HS-27A (cell line): ENCODE measurements around the gene HOGA1.
"Not testable (repeated sequence)": the region's sequence is repeated elsewhere in the genome, so short reads cannot be mapped to it uniquely, and the experiment has no call there.

ENCODE experiments used
- DNase-seq: peaks from one replicate; pipeline ENCODE4 v3.0.0-alpha.2; 2012; ENCODE audit warnings: low read depth, missing footprints

HOGA1 gene

DNA sequence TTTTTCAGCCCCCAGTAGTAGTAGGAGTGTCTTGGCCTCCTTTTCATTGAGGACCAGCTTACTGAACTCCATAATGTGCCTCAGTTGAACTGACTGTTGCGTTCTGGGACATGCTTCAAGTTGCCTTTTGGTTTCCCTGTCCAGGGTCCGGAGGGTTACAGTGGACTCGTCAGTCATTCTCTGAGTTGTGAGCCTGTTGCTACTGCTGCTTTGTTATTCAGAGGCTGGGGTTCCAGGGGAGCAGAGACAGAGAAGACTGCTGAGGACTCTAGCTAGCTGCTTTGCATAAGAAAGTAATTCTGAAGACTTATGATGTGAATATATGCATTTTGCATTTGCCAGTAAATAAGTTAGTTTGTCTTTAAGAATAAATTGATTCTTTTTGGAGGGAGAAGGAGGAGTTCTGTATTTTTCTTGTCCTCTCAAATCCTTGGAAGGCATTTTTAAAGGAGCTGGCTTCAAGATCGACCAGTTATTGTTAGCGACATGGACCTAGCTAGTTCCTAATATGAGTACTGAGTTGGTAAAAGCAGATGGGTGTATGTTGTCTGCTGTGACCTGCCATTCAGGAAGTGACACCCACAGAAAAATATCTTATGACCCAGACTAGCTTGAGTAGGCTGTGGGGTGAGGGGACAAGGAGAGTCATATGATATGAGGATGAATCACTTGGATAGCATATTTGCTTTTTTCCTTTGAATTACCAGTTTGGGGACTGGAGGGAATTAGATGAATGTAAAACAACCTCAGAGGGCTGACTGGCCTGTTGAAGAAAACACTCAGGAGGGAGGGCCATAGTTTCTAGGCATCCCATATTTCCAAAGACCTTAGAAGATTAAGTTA, 64.6 kb downstream of the HOGA1 start:
- DNase-seq: peak; percentile 72

GRCh38 chr10:97649405-97649750, 65.2 kb downstream of the HOGA1 start:
- not testable (repeated sequence) for DNase-seq

GRCh38 chr10:97650726-97651125, 66.5 kb downstream of the HOGA1 start:
- no peak for DNase-seq

- no peak for DNase-seq
Measured at GRCh38 chr10:97651773-97652172, 67.6 kb downstream of the HOGA1 start.

DNA sequence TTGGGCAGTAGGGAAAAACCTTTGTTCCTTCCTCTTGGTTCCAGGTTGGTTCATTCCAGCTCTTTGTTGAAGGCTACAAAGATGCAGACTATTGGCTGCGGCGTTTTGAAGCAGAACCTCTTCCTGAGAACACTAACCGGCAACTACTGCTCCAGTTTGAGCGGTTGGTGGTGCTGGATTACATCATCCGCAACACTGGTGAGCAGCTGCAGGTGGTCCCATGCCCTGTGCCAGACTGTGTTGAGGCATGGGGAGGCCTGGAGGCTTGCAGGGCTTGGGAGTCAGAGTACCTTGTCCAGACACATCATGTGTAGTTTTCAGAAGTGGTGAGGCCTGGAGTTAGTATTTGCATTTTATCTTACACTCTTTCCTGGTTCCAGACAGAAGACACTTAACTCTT, 72.6 kb downstream of the HOGA1 start:
- no peak for DNase-seq

GRCh38 chr10:97659589-97659988, 75.4 kb downstream of the HOGA1 start:
- no peak for DNase-seq
